GM12878 (cell line): Measurements from ENCODE around the gene SLC38A9. TPM values are rescaled to one million over a fixed set of nuclear protein-coding genes. Genes with fewer than 3 reads are reported as not detected.

Source experiments
- ATAC-seq: fragments of 200-7000 bp; cut with Tn5 transposase; 3 replicates; pipeline ENCODE4 v1.9.1; 2020; ENCODE audit warnings: mild to moderate bottlenecking, moderate library complexity
- BruUV-seq: library from RNA; stranded (reverse); fragments of 400-500 nt; replicated peaks from 2 replicates; lab custom pipeline; 2021; lab: Mats Ljungman, UMichigan
- CTCF ChIA-PET: fragments of 300-600 bp; sonication (Branson Sonifier 250); formaldehyde crosslinking; extraction: SDS; loops from one replicate; lab custom pipeline; 2021; ENCODE audit warnings: inconsistent platforms; lab: Yijun Ruan, JAX
- POLR2A ChIA-PET: fragments of 350-600 bp; formaldehyde crosslinking; extraction: SDS; loops from one replicate; lab custom pipeline; 2021; ENCODE audit warnings: inconsistent platforms; lab: Charles Lee
- RAD21 ChIA-PET: fragments of 300-600 bp; sonication (Branson Sonifier 250); formaldehyde crosslinking; loops from one replicate; lab custom pipeline; 2023; ENCODE audit warnings: antibody characterized with exemption; ENCODE audit not compliant: unreplicated experiment; lab: Charles Lee
- SMC1A ChIA-PET: fragments of 300-600 bp; sonication (Branson Sonifier 250); formaldehyde crosslinking; loops from one replicate; lab custom pipeline; 2023; ENCODE audit not compliant: unreplicated experiment, uncharacterized antibody; lab: Charles Lee
- DNase-seq: peaks from one replicate; pipeline ENCODE4 v3.0.0-alpha.2; 2011; ENCODE audit warnings: low read depth, low spot score
- FAIRE-seq: peaks from 3 replicates; lab custom pipeline; 2011; peaks lifted over from hg19 to GRCh38; lab: Jason Lieb, UNC
- H2AFZ ChIP-seq: 2 replicates; pipeline ENCODE4 v1.6.0; 2011; ENCODE audit warnings: low read depth, low read length, control low read depth; ENCODE audit not compliant: control insufficient read depth
- H3K27ac ChIP-seq: 2 replicates; pipeline ENCODE4 v1.5.1; 2011; ENCODE audit warnings: control low read depth; ENCODE audit not compliant: control insufficient read depth, insufficient read depth
- H3K27me3 ChIP-seq, 2 experiments: replicated peaks in 1 of 2; 2 replicates each; pipeline versions ENCODE4 v1.6.0 to v1.6.1; 2011; ENCODE audit warnings: low read length in 1 of 2; ENCODE audit not compliant: control insufficient read depth in 2 of 2, insufficient read depth in 2 of 2
- H3K36me3 ChIP-seq, 2 experiments: 2 replicates each; pipeline ENCODE4 v1.5.1; 2011; ENCODE audit warnings: low read length in 1 of 2; ENCODE audit not compliant: control insufficient read depth in 2 of 2, insufficient read depth in 2 of 2
- H3K4me1 ChIP-seq: 2 replicates; pipeline ENCODE4 v1.6.1; 2011; ENCODE audit warnings: mild to moderate bottlenecking, low read length, moderate library complexity, mixed read lengths; ENCODE audit not compliant: control insufficient read depth, insufficient read depth
- H3K4me2 ChIP-seq: 2 replicates; pipeline ENCODE4 v1.6.0; 2011; ENCODE audit warnings: control low read depth; ENCODE audit not compliant: control insufficient read depth, insufficient read depth
- H3K4me3 ChIP-seq: fragments of 200-600 bp; sonication (generic); 2 replicates; pipeline ENCODE4 v1.5.1; 2016
- H3K79me2 ChIP-seq: 2 replicates; pipeline ENCODE4 v1.6.0; 2011; ENCODE audit warnings: low read length; ENCODE audit not compliant: control insufficient read depth, insufficient read depth
- H3K9ac ChIP-seq: 2 replicates; pipeline ENCODE4 v1.8.0; 2011; ENCODE audit warnings: low read length, control low read depth, mixed read lengths; ENCODE audit not compliant: control insufficient read depth, insufficient read depth
- H3K9me3 ChIP-seq: replicated peaks from 3 replicates; pipeline ENCODE4 v1.5.1; 2011; ENCODE audit warnings: mild to moderate bottlenecking, low read length; ENCODE audit not compliant: control insufficient read depth, insufficient read depth
- H4K20me1 ChIP-seq: 2 replicates; pipeline ENCODE4 v1.6.0; 2011; ENCODE audit not compliant: control insufficient read depth, insufficient read depth
- HDAC6 ChIP-seq: fragments of 200-600 bp; sonication (generic); IDR thresholded peaks from one replicate; pipeline ENCODE4 v1.8.0; 2017; ENCODE audit warnings: antibody characterized with exemption; ENCODE audit not compliant: unreplicated experiment
- HDGF ChIP-seq: fragments of 450-650 bp; IDR thresholded peaks from 2 replicates; pipeline ENCODE4 v1.6.1; 2016; ENCODE audit warnings: antibody characterized with exemption
- KDM1A ChIP-seq: fragments of 200-600 bp; sonication (generic); IDR thresholded peaks from 2 replicates; pipeline ENCODE4 v1.6.1; 2016; ENCODE audit warnings: borderline replicate concordance
- MEF2A ChIP-seq: IDR thresholded peaks from 2 replicates; pipeline ENCODE4 v1.6.1; 2011; ENCODE audit warnings: low read depth, mild to moderate bottlenecking, low read length, moderate library complexity; ENCODE audit not compliant: insufficient read depth
- MYC ChIP-seq: IDR thresholded peaks from 2 replicates; pipeline ENCODE4 v1.6.1; 2011; ENCODE audit warnings: mild to moderate bottlenecking, low read length, moderate library complexity, inconsistent platforms; ENCODE audit not compliant: insufficient read depth, insufficient replicate concordance, insufficient read length, severe bottlenecking
- PAX8 ChIP-seq: fragments of 450-650 bp; IDR thresholded peaks from 2 replicates; pipeline ENCODE4 v1.6.1; 2017; ENCODE audit warnings: mild to moderate bottlenecking, moderate library complexity
- SMAD1 ChIP-seq: fragments of 450-650 bp; IDR thresholded peaks from 2 replicates; pipeline ENCODE4 v1.6.1; 2018; ENCODE audit warnings: mild to moderate bottlenecking, low read depth; ENCODE audit not compliant: partially characterized antibody
- WRNIP1 ChIP-seq: IDR thresholded peaks from 2 replicates; pipeline ENCODE4 v1.6.1; 2011; ENCODE audit warnings: low read depth, low read length, improper control_type of control experiment, borderline replicate concordance
- ZNF207 ChIP-seq: fragments of 450-650 bp; IDR thresholded peaks from 2 replicates; pipeline ENCODE4 v1.6.1; 2014; ENCODE audit warnings: antibody characterized with exemption, mild to moderate bottlenecking, borderline replicate concordance
- ZSCAN29 ChIP-seq: fragments of 450-650 bp; IDR thresholded peaks from 2 replicates; pipeline ENCODE4 v1.6.1; 2017; ENCODE audit warnings: mild to moderate bottlenecking, moderate library complexity
- WGBS: methylation state at CpG from one replicate; pipeline ENCODE4 v1.1.6; 2016; ENCODE audit warnings: low lambda C conversion rate; ENCODE audit not compliant: insufficient replicate concordance, insufficient coverage; ENCODE audit errors: missing lambda C conversion rate; 5-methylcytosine and 5-hydroxymethylcytosine counted together
- in situ Hi-C: fragments of 300-500 bp; cut with MboI; formaldehyde crosslinking; loops from 9 replicates; pipeline ENCODE4 v1.14.3; 2018; ENCODE audit warnings: mixed read lengths
- intact Hi-C: fragments of 100-400 bp; cut with micrococcal nuclease; formaldehyde crosslinking; loops from one replicate; pipeline ENCODE4 v1.14.2; 2022; ENCODE audit not compliant: unreplicated experiment
- polyA plus RNA-seq, 11 experiments: library from polyadenylated mRNA; depleted of rRNA in 4 of 11; unstranded in 6 of 11; stranded (reverse) in 5 of 11; fragments of >200 nt; fragmentation: Nextera tagmentation in 4 of 11; fragmentation: Illumina TruSeq in 1 of 11; extraction: Ambion mirVana in 4 of 11; extraction: Trizol in 1 of 11; gene quantifications; 1 replicate in 1 of 11; 2 replicates in 10 of 11; pipeline versions ENCODE4 v1.2.1 to v1.2.3, GENCODE V29; 2011 to 2016; ENCODE audit warnings: inconsistent platforms in 2 of 11, missing spikeins in 2 of 11, low read depth in 1 of 11
- total RNA-seq, 4 experiments: library from RNA; depleted of rRNA in 3 of 4; stranded (reverse); fragments of >200 nt in 3 of 4; fragmentation: Illumina TruSeq in 1 of 4; extraction: Trizol in 1 of 4; gene quantifications; 2 replicates each; pipeline versions ENCODE4 v1.2.1 to v1.2.3, GENCODE V29; 2013 to 2021
- TF ChIP-seq, protein P1 (sequence below): IDR thresholded peaks from 2 replicates; pipeline ENCODE4 v1.6.1; 2012; ENCODE audit warnings: mild to moderate bottlenecking, low read depth, low read length

Gene SLC38A9
- total and polyA plus RNA-seq, 10 of the 15 experiments (the other 5 are each of a cell fraction or from before 2014, with no cell fraction given), result 8.5 to 35.1 (median 23.0) TPM

DNA sequence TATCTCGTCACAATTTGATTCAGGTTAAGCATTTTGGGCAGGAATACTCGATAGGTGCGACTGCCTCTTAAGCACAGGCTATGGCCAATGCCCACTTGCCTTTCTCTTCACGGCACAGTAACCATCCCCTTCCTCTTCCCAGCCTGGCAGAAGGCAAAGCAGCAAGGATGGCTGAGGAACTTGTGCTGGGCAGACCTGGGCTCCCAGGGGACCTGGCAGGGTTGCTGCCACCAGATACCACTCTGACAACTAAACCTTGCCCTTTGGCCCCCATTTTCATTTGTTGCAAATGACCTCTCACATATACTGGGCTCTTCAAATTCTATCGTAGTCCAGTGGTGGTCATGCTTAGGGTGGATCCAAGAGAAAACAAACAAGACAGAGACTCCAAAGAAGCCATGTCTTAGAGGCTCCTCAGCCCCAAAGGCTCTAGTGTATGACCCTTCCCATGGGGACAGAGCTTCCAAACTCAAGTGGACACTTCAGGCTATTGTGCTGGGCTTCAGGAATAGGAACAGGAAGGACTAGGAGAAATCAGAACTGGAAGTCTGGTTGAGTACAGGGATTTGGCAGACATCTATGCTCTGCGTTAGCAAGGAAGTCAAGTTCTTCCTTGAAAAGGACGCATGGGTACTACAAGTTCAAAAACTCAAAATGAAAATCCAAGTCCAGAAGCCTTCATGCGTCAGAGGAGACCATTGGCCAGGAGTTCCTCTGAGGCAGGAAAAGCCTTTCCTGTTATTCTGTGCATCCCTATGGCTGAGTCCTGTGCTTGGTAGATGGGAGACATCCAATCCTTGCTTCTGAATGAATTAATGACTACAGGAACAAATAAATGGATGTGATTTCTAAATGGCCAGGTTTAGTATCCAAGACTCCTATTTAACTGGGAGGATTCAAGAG is 112.7 kb downstream of the SLC38A9 start:
- Histone ChIP-seq H3K27me3 (no peaks in the 10 kb centered on the region), H3K9ac (no peak overlapping the region), H4K20me1 (no peaks in the 10 kb centered on the region), H3K4me2 (no peak overlapping the region), H3K4me3 (no peak overlapping the region), H2AFZ (no peak overlapping the region), H3K9me3 (no peaks in the 10 kb centered on the region), H3K4me1 (peaks cover 7% of the 10 kb centered on the region), H3K36me3 (no peaks in the 10 kb centered on the region), H3K27ac (no peak overlapping the region), H3K79me2 (no peaks in the 10 kb centered on the region)
- SMC1A ChIA-PET, result no interaction called here
- DNase-seq (no peak), ATAC-seq (no peak), FAIRE-seq (no peak)
- RAD21 ChIA-PET, result no interaction called here
- BruUV-seq, result no TSS peak
- POLR2A ChIA-PET, result no interaction called here
- CTCF ChIA-PET, result no interaction called here
- intact Hi-C loops (no loop called here), in situ Hi-C loops (no loop called here)
- WGBS, result 86% methylated on average over 8 of the region's 8 CpGs
- TF ChIP-seq SMAD1 (no peak), MYC (no peak), ZNF207 (no peak), HDGF (no peak), ZSCAN29 (no peak), KDM1A (no peak), HDAC6 (no peak), PAX8 (no peak), WRNIP1 (no peak), MEF2A (no peak)
- TF ChIP-seq, protein P1, sequence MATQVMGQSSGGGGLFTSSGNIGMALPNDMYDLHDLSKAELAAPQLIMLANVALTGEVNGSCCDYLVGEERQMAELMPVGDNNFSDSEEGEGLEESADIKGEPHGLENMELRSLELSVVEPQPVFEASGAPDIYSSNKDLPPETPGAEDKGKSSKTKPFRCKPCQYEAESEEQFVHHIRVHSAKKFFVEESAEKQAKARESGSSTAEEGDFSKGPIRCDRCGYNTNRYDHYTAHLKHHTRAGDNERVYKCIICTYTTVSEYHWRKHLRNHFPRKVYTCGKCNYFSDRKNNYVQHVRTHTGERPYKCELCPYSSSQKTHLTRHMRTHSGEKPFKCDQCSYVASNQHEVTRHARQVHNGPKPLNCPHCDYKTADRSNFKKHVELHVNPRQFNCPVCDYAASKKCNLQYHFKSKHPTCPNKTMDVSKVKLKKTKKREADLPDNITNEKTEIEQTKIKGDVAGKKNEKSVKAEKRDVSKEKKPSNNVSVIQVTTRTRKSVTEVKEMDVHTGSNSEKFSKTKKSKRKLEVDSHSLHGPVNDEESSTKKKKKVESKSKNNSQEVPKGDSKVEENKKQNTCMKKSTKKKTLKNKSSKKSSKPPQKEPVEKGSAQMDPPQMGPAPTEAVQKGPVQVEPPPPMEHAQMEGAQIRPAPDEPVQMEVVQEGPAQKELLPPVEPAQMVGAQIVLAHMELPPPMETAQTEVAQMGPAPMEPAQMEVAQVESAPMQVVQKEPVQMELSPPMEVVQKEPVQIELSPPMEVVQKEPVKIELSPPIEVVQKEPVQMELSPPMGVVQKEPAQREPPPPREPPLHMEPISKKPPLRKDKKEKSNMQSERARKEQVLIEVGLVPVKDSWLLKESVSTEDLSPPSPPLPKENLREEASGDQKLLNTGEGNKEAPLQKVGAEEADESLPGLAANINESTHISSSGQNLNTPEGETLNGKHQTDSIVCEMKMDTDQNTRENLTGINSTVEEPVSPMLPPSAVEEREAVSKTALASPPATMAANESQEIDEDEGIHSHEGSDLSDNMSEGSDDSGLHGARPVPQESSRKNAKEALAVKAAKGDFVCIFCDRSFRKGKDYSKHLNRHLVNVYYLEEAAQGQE, result no peak
